HG02759 (cell line): ENCODE data around the gene SLC27A6.

ENCODE experiments used
- ATAC-seq: cut with Tn5 transposase; IDR thresholded peaks from one replicate; pipeline ENCODE4 v1.9.1; 2021; ENCODE audit warnings: mild to moderate bottlenecking, moderate library complexity; ENCODE audit not compliant: unreplicated experiment

The SLC27A6 gene

DNA sequence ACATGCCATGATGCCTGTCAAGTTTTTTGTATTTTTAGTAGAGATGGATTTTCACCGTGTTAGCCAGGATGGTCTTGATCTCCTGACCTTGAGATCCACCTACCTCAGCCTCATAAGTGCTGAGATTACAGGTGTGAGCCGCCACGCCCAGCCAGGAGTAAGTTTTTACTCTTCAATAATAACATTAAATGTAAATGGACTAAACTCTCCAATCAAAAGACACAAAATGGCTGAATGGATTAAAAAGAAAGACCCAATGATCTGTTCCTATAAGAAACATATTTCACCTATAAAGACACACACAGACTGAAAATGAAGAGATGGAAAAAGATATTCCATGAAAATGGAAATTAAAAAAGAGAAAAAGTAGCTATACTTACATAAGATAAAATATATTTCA, 92.0 kb downstream of the SLC27A6 start:
- ATAC-seq: no peak

DNA sequence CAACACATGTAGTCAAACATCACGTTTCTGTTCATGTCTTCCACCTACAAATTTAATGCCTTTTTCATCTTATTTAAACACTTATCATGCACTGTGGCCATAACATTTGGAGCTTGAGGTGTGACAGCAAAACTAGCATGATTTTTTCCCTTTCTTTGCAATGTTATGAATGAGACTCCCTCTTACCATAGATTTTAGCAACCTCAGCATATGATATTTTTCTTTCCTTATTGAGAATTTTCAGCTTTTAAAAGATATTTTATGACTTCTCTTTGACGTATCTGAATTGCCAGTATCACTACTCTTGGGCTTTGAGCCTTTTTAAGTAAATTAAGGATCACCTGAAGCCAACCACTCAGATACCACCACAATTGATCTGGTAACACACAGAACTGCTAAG, 96.6 kb downstream of the SLC27A6 start:
- ATAC-seq: no peak

DNA sequence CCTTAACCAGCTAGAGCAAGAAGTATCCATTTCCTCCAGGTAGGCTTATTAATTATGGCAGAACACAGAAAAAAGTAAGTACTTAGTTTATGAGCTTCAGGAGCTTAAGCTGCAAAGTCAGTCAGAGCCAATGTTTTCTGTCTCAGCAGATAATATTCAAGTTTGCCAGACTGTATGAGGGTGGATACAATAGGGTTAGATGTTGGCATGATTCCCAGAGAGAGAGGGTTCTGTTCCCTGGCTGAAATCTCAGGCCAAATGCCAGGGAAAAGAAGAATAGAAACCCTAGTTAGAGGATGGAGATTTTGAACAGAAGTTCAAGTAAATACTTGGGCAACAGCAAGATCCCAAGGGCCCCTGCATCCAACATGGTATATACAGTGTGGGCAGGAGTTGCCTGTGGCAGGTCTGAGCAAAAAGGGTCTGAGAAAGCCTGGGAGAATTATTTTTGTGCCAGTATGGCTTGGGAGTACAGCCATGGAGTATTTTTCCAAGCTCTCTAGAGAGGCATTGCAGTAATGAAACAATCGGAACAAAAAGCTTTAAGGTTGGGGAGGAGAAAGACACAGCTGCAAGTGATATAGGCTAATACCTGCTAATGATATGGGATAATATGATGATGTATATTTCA, 98.3 kb downstream of the SLC27A6 start:
- ATAC-seq: no peak

DNA sequence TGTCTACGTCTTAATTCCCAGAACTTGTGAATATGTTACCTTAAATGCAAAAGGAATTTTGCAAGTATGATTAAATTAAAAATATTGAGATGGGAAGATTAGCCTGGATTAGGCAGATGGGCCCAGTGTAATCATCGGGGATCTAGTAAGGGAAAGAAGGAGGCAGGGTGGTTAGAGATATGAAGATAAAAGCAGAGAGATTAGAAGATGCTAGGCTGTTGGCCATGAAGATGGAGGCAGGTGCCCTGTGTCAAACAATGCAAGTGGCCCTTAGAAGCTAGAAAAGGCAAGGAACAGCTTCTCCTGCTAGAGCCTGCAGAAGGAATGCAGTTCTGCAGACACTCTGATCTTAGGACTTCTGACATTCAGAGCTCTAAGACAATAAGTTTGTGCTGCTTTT, 100.4 kb downstream of the SLC27A6 start:
- ATAC-seq: no peak

DNA sequence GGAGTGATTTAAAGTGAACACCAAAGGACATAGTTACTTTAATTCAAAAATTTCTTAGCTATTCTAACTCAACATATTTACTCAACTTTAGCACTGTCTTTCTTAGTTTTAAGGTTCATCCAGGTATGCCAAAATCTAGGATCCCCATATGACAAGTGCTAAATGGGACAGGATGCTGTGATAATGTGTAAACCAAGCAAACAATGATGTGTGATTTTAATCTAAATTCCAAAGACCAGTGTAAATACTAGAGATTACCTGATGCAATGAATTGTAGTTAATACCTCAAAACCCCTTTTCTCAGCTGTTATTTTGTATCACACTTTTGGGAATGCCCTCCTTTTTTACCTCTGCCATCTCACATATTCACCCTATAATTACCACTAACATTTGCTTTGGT, 102.5 kb downstream of the SLC27A6 start:
- no peak for ATAC-seq

DNA sequence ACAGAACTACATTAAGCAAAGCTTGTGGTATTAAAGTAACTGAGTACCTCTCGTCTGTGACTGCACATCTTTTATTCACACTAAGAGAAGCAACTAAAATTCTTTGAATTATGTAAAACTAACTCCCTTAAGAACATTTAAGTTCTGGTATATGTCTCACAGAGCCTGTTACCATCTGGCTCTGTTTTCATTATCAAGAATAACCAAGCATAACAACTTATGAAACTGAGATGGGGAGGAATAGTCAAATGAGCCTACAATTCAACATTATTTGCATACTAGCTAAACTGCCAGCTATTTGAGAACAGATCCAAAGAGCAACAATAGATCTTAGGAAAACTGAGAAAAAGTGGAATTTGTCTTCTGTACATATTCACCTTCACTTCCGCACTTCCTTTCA, 104.0 kb downstream of the SLC27A6 start:
- ATAC-seq: no peak

DNA sequence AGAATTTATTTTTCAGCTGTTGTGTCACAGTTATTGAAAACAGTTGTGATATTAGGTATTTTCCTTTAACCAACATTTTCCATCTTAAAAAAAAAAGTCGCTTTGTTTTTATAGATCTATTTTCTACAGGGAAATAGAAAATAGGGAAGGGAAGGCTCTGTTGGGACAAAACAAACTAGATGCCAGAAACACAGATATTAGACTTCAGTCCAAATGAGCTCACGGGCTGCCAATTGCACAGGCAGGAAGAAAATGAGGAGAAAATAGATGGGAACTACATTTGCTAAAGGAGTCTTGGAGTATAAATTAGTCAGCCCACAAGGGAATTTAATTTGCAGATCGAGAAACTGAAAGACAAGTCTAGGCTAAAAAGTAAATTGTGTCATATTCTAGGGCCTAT, 107.8 kb downstream of the SLC27A6 start:
- no peak for ATAC-seq

DNA sequence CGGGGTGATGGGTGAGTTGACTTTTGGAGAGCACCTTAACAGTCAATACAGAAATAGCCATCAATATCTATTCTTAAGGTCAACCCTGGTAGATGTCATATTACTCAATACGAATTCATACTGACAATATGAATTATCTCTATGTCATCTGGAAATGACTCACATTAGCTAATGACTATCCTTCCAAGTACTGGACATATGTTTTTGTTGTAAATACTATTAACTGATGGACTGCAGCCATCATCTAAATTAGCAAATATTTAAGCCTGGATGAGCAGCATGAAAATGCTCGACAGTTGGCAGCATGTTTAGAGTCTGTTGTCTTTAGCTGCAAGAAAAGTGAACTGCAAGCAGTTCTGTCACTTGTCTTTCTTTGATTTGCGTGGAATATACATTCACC, 109.6 kb downstream of the SLC27A6 start:
- no peak for ATAC-seq

DNA sequence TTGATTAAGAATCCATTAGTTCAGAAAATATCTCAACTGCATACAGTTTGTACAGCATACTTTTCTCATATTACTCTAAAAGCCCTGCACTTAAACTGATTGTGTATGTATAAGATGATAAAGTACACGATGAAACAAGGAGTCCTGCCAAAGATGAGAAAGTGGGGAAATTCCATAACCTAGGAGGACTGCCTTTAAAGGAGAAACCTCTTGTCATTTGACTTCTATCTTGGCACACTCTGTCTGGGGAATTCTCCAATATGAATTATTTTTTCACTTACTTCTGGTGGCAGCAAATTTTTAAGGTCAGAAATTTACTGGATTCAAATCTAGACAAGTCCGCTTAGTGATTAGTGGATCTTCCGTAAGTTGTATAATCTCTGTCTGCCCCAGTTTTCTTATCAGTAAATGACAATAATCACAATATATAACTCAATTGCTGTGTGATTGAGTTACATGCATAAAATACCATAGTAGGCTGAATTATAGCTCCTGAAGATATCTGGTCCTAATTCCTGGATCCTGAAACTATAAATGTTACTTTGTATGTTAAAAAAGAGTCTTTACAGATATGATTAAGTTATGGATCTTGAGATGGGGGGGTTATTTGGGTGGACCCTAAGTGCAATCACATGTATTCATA, 112.3 kb downstream of the SLC27A6 start:
- ATAC-seq: no peak

DNA sequence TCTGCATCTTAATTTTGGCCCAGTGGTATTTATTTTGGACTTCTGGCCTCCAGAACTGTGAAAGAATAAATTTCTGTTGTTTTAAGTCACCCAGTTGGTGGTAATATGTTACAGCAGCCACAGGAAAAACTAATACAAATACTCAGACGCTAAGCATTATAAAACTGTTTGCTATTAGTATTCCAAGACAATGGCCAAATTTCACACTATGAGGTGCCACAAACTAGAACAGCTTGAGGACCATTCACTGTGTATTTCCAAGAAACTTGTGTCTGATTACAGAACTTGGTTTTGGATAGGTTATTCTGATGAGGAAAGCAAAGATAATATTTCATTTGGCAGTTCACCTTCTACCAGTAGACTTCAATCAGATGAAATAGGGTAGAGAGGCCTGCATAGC, 113.0 kb downstream of the SLC27A6 start:
- no peak for ATAC-seq

DNA sequence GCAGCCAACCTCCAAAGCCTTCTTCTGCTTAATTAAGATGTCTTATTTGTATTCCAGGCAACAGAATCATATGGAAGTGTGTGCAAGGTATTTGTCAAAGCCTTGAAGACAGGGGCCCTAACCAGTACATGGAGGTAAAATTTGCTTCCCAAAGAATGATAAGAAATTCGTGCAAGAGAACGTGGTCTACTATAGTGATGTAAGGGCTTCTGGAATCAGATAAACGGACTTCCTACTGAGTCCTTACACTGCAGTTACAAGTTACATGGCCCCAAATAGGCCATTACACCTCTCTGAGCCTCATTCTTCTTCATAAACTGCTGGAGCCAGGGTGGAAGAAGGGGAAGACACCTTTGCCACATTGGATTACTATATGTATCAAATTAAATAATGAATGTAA, 113.4 kb downstream of the SLC27A6 start:
- ATAC-seq: no peak

DNA sequence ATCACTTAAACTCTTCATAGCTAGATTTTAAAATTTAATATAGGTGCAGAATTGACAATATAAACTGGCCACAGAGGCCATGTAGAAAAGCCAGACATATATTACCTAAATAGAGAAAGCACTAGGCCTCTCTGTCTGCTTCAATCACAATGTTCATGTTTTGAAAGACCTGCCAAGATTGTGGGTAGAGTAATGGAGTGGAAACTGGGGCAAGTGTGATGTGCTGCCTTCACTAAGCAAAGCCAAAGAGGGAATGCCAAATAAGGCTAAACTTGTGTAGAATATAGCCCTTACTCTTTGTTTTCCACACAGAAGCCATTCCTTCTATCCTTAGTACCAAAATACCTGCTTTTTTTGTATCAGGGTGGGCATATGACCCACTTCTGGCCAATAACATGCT, 114.2 kb downstream of the SLC27A6 start:
- ATAC-seq: no peak

DNA sequence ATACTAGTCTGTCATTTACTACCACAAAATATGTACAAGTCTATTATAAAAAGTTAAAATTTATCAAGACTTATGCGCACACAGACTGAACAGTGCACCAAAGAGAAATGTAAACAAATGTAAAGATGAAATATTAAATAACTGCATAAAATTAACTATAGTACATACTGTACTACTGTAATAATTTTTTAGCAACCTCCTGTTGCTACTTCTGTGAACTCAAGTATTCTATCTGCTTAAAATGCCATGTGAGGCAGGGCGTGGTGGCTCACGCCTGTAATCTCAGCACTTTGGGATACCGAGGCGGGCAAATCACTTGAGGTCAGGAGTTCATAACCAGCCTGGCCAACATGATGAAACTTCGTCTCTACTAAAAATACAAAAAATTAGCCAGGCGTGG, 115.5 kb downstream of the SLC27A6 start:
- ATAC-seq: no peak

DNA sequence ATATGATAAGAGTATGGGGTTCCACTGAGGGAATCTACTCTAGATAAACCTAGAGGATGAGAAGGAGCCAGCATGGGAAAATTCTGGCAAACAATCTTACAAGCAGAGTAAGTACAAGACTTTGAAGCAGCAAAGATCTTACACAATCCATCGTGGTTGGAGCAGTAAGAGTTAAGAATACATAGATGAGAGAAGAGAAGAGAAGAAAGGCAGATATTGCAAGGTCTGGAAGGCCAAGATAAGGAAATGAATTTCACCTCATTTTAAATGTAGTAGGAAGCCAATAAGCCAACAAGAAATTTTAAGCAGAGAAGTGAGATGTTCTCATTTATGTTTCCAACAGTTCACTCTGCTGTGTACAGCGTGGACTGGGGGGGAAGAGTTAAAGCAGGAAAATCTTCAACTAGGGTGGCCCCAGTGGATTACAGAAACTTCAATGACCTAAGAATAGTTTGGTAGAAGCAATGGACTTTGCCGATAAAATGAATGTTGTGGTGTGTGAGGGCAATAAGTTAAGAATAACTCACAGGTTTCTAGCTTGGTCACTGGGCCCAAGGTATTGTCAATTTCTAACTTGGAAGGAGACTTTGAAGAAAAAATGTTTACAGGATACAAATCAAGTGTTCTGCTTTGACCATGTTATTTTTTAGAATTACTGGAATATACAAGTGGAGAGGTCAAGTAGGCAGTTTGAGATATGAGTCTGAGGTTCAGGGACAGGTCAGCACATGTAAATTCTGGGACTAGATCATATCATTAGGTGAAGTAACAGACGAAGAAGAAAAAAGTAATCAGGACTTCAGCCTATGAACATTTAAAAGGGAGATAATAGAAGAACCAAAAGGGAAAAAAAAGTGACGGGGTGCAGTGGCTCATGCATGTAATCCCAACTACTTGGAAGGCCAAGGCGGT, 117.2 kb downstream of the SLC27A6 start:
- no peak for ATAC-seq
